Neural cell (in vitro differentiated cells): Measurements from ENCODE around the gene GPR26.

Experiments
- TAF1 ChIP-seq: IDR thresholded peaks from 2 replicates; pipeline ENCODE4 v1.6.1; 2012; ENCODE audit warnings: low read depth
- TF ChIP-seq, protein P1 (sequence below): fragments of 450-650 bp; IDR thresholded peaks from 2 replicates; pipeline ENCODE4 v1.5.1; 2014; ENCODE audit warnings: antibody characterized with exemption, mild to moderate bottlenecking, moderate library complexity; ENCODE audit not compliant: poor library complexity, severe bottlenecking

- TF ChIP-seq, protein P1, sequence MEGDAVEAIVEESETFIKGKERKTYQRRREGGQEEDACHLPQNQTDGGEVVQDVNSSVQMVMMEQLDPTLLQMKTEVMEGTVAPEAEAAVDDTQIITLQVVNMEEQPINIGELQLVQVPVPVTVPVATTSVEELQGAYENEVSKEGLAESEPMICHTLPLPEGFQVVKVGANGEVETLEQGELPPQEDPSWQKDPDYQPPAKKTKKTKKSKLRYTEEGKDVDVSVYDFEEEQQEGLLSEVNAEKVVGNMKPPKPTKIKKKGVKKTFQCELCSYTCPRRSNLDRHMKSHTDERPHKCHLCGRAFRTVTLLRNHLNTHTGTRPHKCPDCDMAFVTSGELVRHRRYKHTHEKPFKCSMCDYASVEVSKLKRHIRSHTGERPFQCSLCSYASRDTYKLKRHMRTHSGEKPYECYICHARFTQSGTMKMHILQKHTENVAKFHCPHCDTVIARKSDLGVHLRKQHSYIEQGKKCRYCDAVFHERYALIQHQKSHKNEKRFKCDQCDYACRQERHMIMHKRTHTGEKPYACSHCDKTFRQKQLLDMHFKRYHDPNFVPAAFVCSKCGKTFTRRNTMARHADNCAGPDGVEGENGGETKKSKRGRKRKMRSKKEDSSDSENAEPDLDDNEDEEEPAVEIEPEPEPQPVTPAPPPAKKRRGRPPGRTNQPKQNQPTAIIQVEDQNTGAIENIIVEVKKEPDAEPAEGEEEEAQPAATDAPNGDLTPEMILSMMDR, result no peak
- no peak for TF ChIP-seq TAF1
Measured at GRCh38 chr10:123618224-123618623, 47.9 kb upstream of the GPR26 start.
